BE2C (cell line): ENCODE data around the gene GAMT.

ENCODE experiments used
- DNase-seq: peaks from one replicate; pipeline ENCODE4 v3.0.0-alpha.2; 2020
- H3K27me3 ChIP-seq: fragments of 250-450 bp; sonication (Bioruptor Pico); 2 replicates; pipeline ENCODE4 v1.5.1; 2020; ENCODE audit warnings: mild to moderate bottlenecking
- H3K36me3 ChIP-seq: fragments of 250-450 bp; sonication (Bioruptor Pico); 2 replicates; pipeline ENCODE4 v1.5.1; 2020; ENCODE audit warnings: mild to moderate bottlenecking
- H3K4me1 ChIP-seq: fragments of 250-450 bp; sonication (Bioruptor Pico); 2 replicates; pipeline ENCODE4 v1.5.1; 2020
- H3K4me3 ChIP-seq: 2 replicates; pipeline ENCODE4 v1.5.1; 2011; ENCODE audit warnings: low read depth, low read length
- H3K9me3 ChIP-seq: fragments of 250-450 bp; sonication (Bioruptor Pico); 2 replicates; pipeline ENCODE4 v1.5.1; 2020
- TF ChIP-seq, protein P1 (sequence below): IDR thresholded peaks from 2 replicates; pipeline ENCODE4 v1.5.1; 2012; ENCODE audit warnings: mild to moderate bottlenecking, low read depth, low read length

Gene GAMT

DNA sequence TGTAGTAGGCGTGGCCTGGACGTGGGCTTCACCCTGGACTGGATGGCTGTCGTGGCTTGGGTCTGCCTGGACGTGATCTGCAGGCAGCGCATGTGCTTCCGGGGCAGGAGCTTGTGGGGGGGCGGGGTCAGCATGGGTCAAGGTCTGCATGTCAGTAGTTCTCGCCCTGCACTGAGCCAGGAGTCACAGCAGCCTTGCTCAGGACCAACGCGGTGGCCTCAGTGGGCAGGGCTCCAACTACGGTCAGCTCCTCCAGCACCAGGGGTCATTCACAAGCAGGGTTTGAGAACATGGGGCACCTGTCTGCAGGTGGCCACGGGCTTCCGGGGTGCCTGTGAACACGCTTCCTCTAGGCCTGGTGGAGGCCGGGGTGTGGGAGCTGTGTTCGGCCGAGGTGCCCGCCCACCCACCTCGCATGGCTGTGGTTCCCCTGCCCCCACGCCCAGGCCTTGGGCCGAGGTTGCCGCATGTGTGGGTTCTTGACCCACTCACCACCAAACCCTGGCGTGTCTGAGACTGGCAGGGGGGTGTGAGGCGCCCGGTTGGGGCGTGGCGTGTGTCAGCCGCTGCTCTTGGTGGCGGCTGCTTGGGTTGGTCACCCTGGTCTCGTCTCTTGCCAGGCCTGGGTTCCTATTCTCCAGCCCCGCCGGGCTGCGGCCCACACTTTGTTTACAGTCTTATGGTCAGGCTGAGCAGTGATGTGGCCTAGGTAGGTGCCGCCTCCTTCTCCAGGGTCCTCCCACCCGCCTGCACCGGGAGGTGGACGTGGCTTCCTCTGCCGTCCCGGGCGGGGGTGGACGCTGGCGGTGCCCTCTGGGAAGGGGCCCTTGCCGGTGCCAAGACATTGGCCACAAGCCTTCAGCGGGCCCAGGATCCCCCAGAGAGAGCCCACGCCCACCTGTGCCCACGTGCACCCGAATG lies 32.0 kb upstream of the GAMT start:
- TF ChIP-seq, protein P1, sequence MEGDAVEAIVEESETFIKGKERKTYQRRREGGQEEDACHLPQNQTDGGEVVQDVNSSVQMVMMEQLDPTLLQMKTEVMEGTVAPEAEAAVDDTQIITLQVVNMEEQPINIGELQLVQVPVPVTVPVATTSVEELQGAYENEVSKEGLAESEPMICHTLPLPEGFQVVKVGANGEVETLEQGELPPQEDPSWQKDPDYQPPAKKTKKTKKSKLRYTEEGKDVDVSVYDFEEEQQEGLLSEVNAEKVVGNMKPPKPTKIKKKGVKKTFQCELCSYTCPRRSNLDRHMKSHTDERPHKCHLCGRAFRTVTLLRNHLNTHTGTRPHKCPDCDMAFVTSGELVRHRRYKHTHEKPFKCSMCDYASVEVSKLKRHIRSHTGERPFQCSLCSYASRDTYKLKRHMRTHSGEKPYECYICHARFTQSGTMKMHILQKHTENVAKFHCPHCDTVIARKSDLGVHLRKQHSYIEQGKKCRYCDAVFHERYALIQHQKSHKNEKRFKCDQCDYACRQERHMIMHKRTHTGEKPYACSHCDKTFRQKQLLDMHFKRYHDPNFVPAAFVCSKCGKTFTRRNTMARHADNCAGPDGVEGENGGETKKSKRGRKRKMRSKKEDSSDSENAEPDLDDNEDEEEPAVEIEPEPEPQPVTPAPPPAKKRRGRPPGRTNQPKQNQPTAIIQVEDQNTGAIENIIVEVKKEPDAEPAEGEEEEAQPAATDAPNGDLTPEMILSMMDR, result no peak
- H3K4me1 ChIP-seq, result peaks cover 3% of the 10 kb centered on the region
- peaks cover 70% of the 10 kb centered on the region for H3K36me3 ChIP-seq
- H3K9me3 ChIP-seq, result no peaks in the 10 kb centered on the region
- no peak for DNase-seq
- no peaks in the 10 kb centered on the region for H3K27me3 ChIP-seq
- H3K4me3 ChIP-seq, result no peak overlapping the region

DNA sequence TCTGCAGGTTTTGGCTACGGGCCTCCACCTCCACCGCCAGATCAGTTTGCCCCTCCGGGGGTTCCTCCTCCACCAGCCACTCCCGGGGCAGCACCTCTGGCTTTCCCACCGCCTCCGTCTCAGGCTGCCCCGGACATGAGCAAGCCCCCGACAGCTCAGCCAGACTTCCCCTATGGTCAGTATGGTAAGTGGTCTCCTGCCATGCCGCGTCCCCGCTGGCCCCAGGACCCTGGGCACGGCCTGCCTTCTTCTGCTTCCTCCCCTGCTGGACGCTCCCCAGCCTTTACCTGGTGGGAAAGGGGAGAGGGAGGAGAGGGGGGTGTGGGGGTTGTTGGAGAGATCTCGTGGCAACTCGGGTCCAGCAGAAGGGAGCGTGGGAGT lies 31.2 kb upstream of the GAMT start:
- H3K9me3 ChIP-seq, result no peaks in the 10 kb centered on the region
- peaks cover 79% of the 10 kb centered on the region for H3K36me3 ChIP-seq
- DNase-seq, result no peak
- H3K4me3 ChIP-seq, result no peak overlapping the region
- peaks cover 3% of the 10 kb centered on the region for H3K4me1 ChIP-seq
- TF ChIP-seq, protein P1, result no peak
- H3K27me3 ChIP-seq, result no peaks in the 10 kb centered on the region

DNA sequence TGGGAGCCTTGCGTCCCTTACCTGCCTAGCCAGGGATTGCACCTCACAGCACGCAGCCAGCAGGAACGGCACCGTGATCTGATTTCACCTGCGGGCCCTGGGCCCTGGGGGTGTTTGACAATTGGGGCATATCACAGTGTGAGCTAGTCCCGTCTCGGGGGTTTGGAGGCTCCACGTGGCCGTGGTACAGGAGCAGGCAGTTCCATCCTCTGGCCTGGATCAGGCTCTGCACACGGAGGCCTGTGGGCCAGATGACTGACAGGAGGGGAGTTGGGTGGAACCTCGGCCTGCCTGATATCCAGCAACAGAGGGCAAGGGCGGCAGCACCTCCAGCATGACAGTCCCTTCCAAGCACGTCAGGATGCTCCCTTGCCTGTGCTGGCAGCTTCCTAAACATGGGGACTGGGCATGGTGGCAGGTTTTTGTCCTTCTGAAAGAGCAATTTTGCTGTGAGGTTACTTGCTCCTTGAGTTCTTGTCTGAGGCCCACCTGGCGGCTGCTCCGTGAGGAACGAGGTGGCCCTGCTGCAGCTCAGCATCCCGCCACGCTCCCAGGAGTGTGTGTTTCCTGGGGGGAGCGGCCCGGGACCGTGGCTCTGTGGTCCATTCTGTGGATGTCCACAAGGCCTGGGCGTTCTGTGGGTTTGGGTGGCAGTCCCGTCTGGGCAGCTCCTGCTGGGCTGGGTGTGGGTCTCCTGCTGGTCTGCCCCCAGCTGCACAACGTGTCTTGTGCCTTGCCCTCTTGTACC lies 30.6 kb upstream of the GAMT start:
- H3K36me3 ChIP-seq, result peaks cover 85% of the 10 kb centered on the region
- H3K9me3 ChIP-seq, result no peaks in the 10 kb centered on the region
- no peak overlapping the region for H3K4me3 ChIP-seq
- H3K27me3 ChIP-seq, result no peaks in the 10 kb centered on the region
- peaks cover 3% of the 10 kb centered on the region for H3K4me1 ChIP-seq
- TF ChIP-seq, protein P1, result no peak
- DNase-seq, result no peak

DNA sequence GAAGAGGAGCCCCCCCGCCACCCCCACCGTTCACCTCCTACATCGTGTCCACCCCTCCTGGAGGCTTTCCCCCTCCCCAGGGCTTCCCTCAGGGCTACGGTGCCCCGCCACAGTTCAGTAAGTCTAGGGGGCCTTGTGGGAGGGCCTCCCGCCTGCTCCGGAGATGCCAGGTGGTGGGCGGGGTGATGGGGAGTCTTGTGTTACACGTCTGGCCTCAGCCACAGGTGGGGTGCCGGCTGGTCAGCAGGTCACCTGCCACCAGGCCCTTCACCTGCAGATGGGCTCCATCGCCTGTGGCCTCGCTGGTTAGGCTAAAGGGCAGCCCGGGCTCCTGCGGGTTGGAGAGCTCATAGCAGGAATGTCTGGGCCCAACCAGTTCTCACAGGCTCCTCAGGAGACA lies 28.9 kb upstream of the GAMT start:
- peaks cover 95% of the 10 kb centered on the region for H3K36me3 ChIP-seq

DNA sequence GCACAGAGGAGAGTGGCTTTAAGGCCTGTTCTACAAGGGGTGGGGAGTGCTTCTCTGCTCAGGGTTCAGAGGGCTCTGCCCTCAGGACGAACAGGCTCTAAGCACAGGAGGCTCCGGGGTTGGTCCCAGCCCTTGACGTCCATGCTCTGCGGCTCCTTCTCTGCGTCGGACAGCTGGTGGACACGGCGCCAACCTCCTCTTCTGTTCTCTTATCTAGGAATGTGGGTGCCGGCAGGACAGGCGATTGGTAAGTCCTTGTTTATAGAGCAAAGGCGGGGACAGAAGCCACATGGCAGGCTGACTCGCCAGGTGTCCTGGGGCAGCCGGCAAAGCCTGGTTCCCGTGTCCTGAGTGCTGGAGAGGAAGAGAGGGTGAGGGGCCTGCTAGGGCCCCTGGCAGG lies 28.4 kb upstream of the GAMT start:
- H3K36me3 ChIP-seq, result peaks cover 97% of the 10 kb centered on the region
- H3K9me3 ChIP-seq, result no peaks in the 10 kb centered on the region
- H3K27me3 ChIP-seq, result no peaks in the 10 kb centered on the region
- TF ChIP-seq, protein P1, result no peak
- no peak for DNase-seq
- no peak overlapping the region for H3K4me3 ChIP-seq
- H3K4me1 ChIP-seq, result no peaks in the 10 kb centered on the region

More for the DNA sequence above, 28.9 kb upstream of the GAMT start:
- no peak for DNase-seq
- Histone ChIP-seq H3K27me3 (no peaks in the 10 kb centered on the region), H3K9me3 (no peaks in the 10 kb centered on the region), H3K4me3 (no peak overlapping the region), H3K4me1 (no peaks in the 10 kb centered on the region)
- TF ChIP-seq, protein P1, result no peak
